Activated T-cell treated with anti-CD3 and anti-CD28 coated beads for 48 hours (primary cell): Measurements from ENCODE around the gene AMN1.
"Not testable (repeated sequence)": the region's sequence is repeated elsewhere in the genome, so short reads cannot be mapped to it uniquely, and the experiment has no call there.

Experiments used
- DNase-seq: peaks from one replicate; pipeline ENCODE4 v3.0.0-alpha.2; 2020; ENCODE audit warnings: low read depth

AMN1 gene

GRCh38 chr12:31732926-31733548 lies 4.2 kb upstream of the AMN1 start:
- peak; percentile 38 for DNase-seq

DNA sequence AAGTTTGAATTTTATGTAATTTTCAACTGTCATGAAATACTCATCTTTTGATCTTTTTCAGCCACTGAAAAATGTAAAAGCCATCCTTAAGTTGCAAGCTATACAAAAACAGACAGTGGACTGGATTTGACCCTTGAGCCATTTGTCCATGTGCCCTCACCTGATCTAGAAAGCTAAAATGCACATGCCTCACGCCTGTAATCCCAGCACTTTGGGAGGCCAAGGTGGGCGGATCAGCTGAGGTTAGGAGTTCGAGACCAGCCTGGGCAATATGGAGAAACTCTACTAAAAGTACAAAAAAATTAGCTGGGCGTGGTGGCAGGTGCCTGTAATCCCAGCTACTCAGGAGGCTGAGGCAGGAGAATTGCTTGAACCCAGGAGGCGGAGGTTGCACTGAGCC lies 2.4 kb upstream of the AMN1 start:
- not testable (repeated sequence) for DNase-seq

GRCh38 chr12:31729705-31730104 lies 884 bp upstream of the AMN1 start:
- no peak for DNase-seq

- no peak for DNase-seq
Measured at GRCh38 chr12:31728289-31728916, 418 bp downstream of the AMN1 start.

- DNase-seq: no peak
Measured at GRCh38 chr12:31727192-31727591, 1.6 kb downstream of the AMN1 start.

- DNase-seq: no peak
Measured at GRCh38 chr12:31726575-31726974, 2.2 kb downstream of the AMN1 start.

DNA sequence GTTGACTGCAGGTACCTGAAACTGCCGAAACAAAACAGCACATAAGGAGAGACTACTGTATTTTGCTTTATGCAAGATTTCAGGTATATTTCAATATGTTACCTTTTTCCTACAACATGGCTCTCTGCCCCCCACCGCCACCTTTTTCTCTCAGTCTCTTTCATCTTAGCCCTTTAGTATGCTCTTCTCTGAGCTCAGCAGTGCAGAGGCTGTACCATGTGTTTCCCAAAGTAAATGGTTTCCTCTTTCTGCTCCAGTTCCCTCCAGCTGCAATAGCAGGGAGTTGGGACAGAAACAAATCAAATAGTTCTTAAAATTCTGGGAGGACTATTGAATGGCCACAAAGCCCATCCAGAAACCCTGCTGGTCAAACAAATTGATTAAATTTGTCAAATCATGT lies 4.3 kb downstream of the AMN1 start:
- no peak for DNase-seq

DNA sequence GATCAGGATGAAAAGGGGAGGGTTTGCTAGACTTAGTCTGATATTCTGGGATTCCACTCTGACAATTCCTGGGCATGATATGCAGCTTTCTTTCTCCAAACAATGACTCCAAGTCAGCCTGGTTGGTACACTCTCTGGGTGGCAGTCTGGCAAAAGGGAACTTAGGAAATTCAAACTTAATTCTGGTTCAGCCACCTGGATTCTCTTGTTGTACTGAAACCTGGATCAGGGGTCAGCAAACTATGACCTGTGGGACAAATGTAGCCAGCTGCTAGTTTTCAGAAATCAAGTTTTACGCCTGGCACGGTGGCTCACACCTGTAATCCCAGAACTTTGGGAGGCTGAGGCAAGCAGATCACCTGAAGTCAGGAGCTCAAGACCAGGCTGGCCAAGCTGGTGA lies 6.2 kb downstream of the AMN1 start:
- DNase-seq: no peak

DNA sequence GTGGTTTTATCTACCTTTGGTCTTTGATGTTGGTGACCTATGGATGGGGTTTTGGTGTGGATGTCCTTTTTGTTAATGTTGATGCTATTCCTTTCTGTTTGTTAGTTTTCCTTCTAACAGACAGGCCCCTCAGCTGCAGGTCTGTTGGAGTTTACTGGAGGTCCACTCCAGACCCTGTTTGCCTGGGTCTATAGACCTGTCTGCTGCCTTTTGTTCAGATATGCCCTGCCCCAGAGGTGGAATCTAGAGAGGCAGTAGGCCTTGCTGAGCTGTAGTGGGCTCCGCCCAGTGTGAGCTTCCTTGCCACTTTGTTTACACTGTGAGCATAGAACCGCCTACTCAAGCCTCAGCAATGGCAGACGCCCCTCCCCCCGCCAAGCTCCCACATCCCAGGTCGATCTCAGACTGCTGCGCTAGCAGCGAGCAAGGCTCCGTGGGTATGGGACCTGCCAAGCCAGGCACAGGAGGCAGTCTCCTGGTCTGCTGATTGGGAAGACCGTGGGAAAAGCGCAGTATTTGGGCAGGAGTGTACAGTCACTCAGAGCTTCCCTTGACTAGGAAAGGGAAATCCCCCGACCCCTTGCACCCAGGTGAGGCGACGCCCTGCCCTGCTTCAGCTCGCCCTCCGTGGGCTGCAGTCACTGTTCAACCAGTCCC lies 10.2 kb downstream of the AMN1 start:
- DNase-seq: not testable (repeated sequence)

DNA sequence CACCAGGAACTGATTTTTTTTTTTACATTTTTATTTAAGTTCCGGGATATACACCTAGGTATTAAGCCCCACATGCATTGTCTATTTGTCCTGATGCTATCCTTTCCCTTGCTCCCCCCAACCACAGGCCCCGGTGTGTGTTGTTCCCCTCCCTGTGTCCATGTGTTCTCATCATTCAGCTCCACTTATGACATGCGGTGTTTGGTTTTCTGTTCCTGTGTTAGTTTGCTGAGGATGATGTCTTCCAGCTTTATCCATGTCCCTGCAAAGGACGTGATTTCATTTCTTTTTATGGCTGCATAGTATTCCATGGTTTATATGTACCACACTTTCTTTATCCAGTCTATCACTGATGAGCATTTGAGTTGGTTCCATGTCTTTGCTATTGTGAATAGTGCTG lies 11.8 kb downstream of the AMN1 start:
- DNase-seq: not testable (repeated sequence)

GRCh38 chr12:31715283-31715825 lies 13.5 kb downstream of the AMN1 start:
- DNase-seq: no peak

DNA sequence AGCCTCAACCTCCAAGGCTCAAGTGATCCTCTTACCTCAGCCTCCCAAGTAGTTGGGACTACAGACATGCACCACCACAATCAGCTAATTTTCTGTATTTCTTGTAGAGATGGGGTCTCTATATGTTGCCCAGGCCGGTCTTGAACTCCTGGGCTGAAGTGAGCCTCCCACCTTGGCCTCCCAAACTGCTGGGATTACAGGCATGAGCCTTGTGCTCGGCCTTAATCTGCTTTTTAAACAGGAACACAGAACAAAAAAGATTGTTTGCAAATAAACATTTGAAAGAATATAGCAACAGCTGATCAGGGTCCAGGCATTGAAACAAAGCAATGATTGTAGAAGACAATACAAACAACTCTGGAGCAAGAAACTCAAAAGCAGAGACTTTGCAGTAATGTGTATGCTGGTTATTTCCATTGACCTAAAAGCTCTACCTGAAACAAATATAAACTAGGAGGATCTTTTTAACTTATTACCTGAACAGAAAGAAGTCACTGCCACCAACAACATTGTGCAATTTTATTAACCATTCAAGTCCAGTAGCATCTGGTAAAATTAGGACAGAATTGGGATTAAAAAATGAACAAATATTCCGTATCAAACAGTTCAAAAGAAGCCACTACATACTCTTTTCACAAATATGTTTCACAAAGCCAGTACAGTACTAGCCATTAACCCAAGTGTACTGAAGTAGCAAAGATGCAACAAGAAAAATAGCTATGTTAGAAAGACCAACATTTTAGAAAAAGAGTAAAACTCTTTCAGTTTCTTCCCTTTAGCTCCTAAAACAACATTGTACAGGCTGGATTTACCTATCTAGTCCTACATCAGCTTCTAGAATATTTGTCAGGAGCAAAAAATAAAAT lies 14.2 kb downstream of the AMN1 start:
- DNase-seq: no peak

- DNase-seq: no peak
Measured at GRCh38 chr12:31712877-31713276, 15.9 kb downstream of the AMN1 start.

GRCh38 chr12:31710021-31710818 lies 18.6 kb downstream of the AMN1 start:
- DNase-seq: no peak

DNA sequence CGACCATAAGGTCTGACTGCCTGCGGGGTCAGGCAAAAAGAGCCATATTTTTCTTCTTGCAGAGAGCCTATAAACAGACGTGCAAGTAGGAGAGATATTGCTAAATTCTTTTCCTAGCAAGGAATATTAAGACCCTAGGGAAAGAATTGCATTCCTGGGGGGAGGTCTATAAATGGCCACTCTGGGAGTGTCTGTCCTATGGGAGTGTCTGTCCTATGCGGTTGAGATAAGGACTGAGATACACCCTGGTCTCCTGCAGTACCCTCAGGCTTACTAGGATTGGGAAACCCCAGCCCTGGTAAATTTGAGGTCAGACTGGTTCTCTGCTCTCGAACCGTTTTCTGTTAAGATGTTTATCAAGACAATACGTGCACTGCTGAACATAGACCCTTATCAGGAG lies 20.7 kb downstream of the AMN1 start:
- not testable (repeated sequence) for DNase-seq

DNA sequence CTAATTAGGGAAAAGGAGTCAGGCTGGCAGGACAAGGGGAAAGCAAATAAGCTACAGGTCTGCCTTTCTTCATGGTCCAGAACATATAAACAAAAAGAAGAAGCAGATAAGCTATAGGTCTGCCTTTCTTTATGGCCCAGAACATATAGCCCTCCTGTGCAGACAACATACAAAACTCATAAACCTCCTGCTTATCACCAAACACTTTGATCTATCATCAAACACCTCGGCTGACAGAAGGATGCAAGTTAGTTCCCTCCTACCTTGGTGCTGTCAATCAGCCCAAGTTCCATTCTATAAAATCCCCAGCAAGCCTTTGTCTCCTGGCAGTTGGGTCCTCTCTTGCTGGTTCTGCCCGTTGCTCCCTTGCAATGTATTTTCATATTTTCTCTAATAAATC lies 23.2 kb downstream of the AMN1 start:
- DNase-seq: no peak

DNA sequence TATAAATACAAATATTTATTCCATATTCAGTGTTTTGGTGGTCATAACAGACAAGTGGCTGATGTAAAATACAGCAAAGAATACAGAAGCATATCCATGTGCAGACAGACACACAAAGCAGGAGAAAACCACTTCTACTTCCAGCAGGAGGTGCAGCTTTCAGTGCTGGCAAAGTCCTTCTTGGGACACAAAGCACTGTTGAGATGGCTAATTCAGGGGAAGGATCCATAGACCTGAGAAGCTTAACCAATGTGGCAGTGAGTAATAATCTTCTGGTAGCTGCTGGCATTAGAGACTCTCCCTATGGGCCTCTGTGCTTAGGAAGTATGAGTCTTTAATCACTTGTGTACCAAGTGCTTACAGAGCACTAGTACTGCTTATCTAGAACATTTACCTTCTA lies 26.8 kb downstream of the AMN1 start:
- no peak for DNase-seq

GRCh38 chr12:31689921-31690320 lies 38.9 kb downstream of the AMN1 start:
- DNase-seq: not testable (repeated sequence)

GRCh38 chr12:31687101-31687527 lies 41.7 kb downstream of the AMN1 start:
- no peak for DNase-seq

DNA sequence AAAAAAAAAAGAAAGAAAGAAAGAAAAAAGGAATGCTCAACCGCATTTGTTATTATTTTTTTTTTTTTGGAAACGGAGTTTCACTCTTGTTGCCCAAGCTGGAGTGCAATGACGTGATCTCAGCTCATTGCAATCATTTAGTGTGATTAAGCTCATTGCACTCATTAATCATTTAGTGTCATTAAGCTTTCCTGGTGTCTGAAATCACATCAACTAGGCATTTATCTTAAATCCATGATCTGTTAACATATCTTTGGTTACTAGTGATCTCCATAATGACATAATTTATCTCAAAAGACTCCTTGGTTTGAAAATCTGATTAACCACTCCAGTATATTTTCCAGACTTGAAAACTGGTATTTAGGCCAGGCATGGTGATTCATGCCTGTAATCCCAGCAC lies 43.0 kb downstream of the AMN1 start:
- DNase-seq: no peak
